HepG2 (cell line): ENCODE data around the gene RHEBL1.

ENCODE experiments used
- CHD2 ChIP-seq: IDR thresholded peaks from 2 replicates; pipeline ENCODE4 v1.6.1; 2011; ENCODE audit warnings: low read depth, low read length, improper control_type of control experiment
- CREB1 ChIP-seq, 2 experiments: fragments of 450-650 bp in 1 of 2; IDR thresholded peaks; 2 replicates each; pipeline ENCODE4 v1.6.1; 2016 to 2017; ENCODE audit warnings: control low read depth in 1 of 2, mild to moderate bottlenecking in 1 of 2, missing compliant biosample characterization in 1 of 2, missing genetic modification characterization in 1 of 2
- HNRNPH1 ChIP-seq: fragments of 200-400 bp; formaldehyde crosslinking; optimal IDR thresholded peaks from 2 replicates; pipeline ENCODE3; 2017; ENCODE audit warnings: mild to moderate bottlenecking, low read depth, low read length
- HNRNPLL ChIP-seq: fragments of 200-400 bp; formaldehyde crosslinking; IDR thresholded peaks from 2 replicates; pipeline ENCODE4 v1.6.1; 2017; ENCODE audit warnings: mild to moderate bottlenecking, low read depth, low read length; ENCODE audit not compliant: poor library complexity, severe bottlenecking
- NCOA2 ChIP-seq: sonication (generic); formaldehyde crosslinking; IDR thresholded peaks from 2 replicates; pipeline ENCODE4 v1.8.0; 2022; ENCODE audit warnings: inconsistent platforms
- POLR2A ChIP-seq, 2 experiments: IDR thresholded peaks; 2 replicates each; pipeline ENCODE4 v1.6.1; 2011; ENCODE audit warnings: low read depth in 2 of 2, low read length in 2 of 2, mild to moderate bottlenecking in 1 of 2, moderate library complexity in 1 of 2; ENCODE audit not compliant: insufficient read depth in 1 of 2
- YY1 ChIP-seq: IDR thresholded peaks from 2 replicates; pipeline ENCODE4 v1.6.1; 2011; ENCODE audit warnings: low read length, low read depth, moderate library complexity, mild to moderate bottlenecking; ENCODE audit not compliant: insufficient read depth, insufficient replicate concordance
- ZBTB21 ChIP-seq: sonication (generic); formaldehyde crosslinking; IDR thresholded peaks from 2 replicates; pipeline ENCODE4 v1.4.0; 2020; ENCODE audit warnings: missing genetic modification reagents
- ZFP1 ChIP-seq: IDR thresholded peaks from 2 replicates; pipeline ENCODE4 v1.6.1; 2016
- ZNF256 ChIP-seq: sonication (generic); formaldehyde crosslinking; conservative IDR thresholded peaks from 2 replicates; pipeline ENCODE4 v1.4.0; 2020; ENCODE audit warnings: missing genetic modification reagents
- ZNF317 ChIP-seq: sonication (generic); formaldehyde crosslinking; IDR thresholded peaks from 2 replicates; pipeline ENCODE4 v1.5.0; 2020; ENCODE audit warnings: mild to moderate bottlenecking, missing genetic modification reagents
- ZNF431 ChIP-seq: sonication (generic); formaldehyde crosslinking; IDR thresholded peaks from 2 replicates; pipeline ENCODE4 v1.9.0; 2022; ENCODE audit warnings: missing genetic modification reagents, low read depth, mild to moderate bottlenecking, borderline replicate concordance
- ZNF670 ChIP-seq: sonication (generic); formaldehyde crosslinking; IDR thresholded peaks from 2 replicates; pipeline ENCODE4 v1.8.0; 2022; ENCODE audit warnings: mild to moderate bottlenecking, missing genetic modification reagents, borderline replicate concordance
- TF ChIP-seq, protein P1 (sequence below): sonication (generic); formaldehyde crosslinking; IDR thresholded peaks from 2 replicates; pipeline ENCODE4 v1.5.0; 2020; ENCODE audit warnings: mild to moderate bottlenecking, missing genetic modification reagents, moderate library complexity

DNA sequence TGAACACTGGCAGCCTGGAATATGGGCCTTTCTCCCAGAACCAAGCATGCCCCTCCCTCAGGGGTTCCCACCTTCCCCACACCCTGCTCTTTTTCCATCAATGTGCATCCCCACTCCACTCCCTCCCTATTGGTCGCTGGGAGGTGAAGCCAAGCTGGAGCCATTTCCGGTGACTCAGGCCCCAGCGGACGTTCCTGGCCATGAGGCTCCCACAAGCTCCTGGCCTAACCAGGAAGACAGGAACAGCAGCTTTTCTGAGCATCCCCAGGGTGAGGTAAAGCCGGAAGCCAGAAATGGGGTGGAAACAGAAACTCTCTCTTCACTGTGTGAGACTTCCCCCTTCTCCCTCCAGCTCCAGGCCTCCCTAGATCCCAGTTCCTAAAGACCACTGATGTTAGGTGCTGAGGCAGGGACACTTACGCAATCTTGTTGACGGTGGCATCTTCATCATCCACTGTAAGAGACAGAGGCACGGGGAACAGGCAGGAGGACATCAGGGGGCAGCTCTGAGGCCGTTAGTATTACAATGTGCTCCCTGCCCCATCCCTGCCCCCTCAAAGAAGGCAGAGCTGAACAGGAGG is 35.8 kb upstream of the RHEBL1 start:
- TF ChIP-seq YY1 (no peak), ZNF317 (CRISPR knock-in tag) (no peak), ZNF431 (CRISPR knock-in tag) (no peak), CHD2 (no peak), NCOA2 (CRISPR knock-in tag) (no peak), CREB1 (IDR thresholded peaks at IDR 0.05) (no peak), CREB1 (CRISPR knock-in tag; IDR thresholded peaks at IDR 0.05) (no peak), ZFP1 (CRISPR knock-in tag) (no peak), HNRNPLL (no peak), POLR2A (IDR thresholded peaks at IDR 0.05; ENCODE audit: insufficient read depth in 1 of 2, low read depth in 2 of 2, low read length in 2 of 2) (no peak), ZNF256 (no peak), ZNF670 (CRISPR knock-in tag) (no peak), ZBTB21 (CRISPR knock-in tag) (no peak), HNRNPH1 (no peak)
- TF ChIP-seq, protein P1, sequence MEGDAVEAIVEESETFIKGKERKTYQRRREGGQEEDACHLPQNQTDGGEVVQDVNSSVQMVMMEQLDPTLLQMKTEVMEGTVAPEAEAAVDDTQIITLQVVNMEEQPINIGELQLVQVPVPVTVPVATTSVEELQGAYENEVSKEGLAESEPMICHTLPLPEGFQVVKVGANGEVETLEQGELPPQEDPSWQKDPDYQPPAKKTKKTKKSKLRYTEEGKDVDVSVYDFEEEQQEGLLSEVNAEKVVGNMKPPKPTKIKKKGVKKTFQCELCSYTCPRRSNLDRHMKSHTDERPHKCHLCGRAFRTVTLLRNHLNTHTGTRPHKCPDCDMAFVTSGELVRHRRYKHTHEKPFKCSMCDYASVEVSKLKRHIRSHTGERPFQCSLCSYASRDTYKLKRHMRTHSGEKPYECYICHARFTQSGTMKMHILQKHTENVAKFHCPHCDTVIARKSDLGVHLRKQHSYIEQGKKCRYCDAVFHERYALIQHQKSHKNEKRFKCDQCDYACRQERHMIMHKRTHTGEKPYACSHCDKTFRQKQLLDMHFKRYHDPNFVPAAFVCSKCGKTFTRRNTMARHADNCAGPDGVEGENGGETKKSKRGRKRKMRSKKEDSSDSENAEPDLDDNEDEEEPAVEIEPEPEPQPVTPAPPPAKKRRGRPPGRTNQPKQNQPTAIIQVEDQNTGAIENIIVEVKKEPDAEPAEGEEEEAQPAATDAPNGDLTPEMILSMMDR (CRISPR knock-in tag), result no peak
